HEK293 (cell line): ENCODE measurements around the gene MCM3AP.

Experiments
- CTCF ChIA-PET: fragments of 350-600 bp; formaldehyde crosslinking; extraction: SDS; loops from one replicate; lab custom pipeline; 2021; ENCODE audit warnings: antibody characterized with exemption; lab: Yijun Ruan, JAX
- POLR2A ChIA-PET: fragments of 300-600 bp; formaldehyde crosslinking; extraction: SDS; loops from one replicate; lab custom pipeline; 2020; ENCODE audit warnings: antibody characterized with exemption, inconsistent platforms; lab: Yijun Ruan, JAX
- H3K27ac ChIP-seq: fragments of 200-500 bp; sonication (Bioruptor generic); 2 replicates; pipeline ENCODE4 v1.5.1; 2014; ENCODE audit warnings: low read depth, low read length, control low read depth, inconsistent platforms; ENCODE audit errors: extremely low read depth
- H3K36me3 ChIP-seq, 2 experiments: fragments of 200-500 bp in 1 of 2; sonication (Bioruptor generic) in 1 of 2; 1 replicate in 1 of 2; 2 replicates in 1 of 2; pipeline ENCODE4 v1.5.1; 2014 to 2017; ENCODE audit warnings: inconsistent platforms in 2 of 2, low read length in 2 of 2; ENCODE audit not compliant: control insufficient read depth in 2 of 2, insufficient read depth in 1 of 2
- H3K4me1 ChIP-seq: fragments of 200-500 bp; sonication (Bioruptor generic); 2 replicates; pipeline ENCODE4 v1.5.1; 2014; ENCODE audit warnings: mild to moderate bottlenecking, low read length, inconsistent platforms; ENCODE audit not compliant: control insufficient read depth, insufficient read depth
- H3K4me3 ChIP-seq: 2 replicates; pipeline ENCODE4 v1.5.1; 2011; ENCODE audit warnings: low read depth, mild to moderate bottlenecking, control low read depth, low read length, moderate library complexity
- H3K9me3 ChIP-seq: fragments of 200-500 bp; sonication (Bioruptor generic); 2 replicates; pipeline ENCODE4 v1.5.1; 2014; ENCODE audit warnings: low read depth, low read length, inconsistent platforms; ENCODE audit not compliant: control insufficient read depth, insufficient read depth
- KLF16 ChIP-seq: fragments of 450-650 bp; formaldehyde crosslinking; IDR thresholded peaks from 2 replicates; pipeline ENCODE4 v1.5.1; 2017; ENCODE audit warnings: missing biosample characterization, missing genetic modification characterization
- MYNN ChIP-seq: fragments of 450-650 bp; formaldehyde crosslinking; IDR thresholded peaks from 2 replicates; pipeline ENCODE4 v1.5.1; 2016; ENCODE audit warnings: missing biosample characterization, missing genetic modification characterization, borderline replicate concordance
- REPIN1 ChIP-seq: fragments of 450-650 bp; formaldehyde crosslinking; IDR thresholded peaks from 2 replicates; pipeline ENCODE4 v1.5.1; 2017; ENCODE audit warnings: missing biosample characterization, missing genetic modification characterization, low read depth
- SP7 ChIP-seq: fragments of 450-650 bp; formaldehyde crosslinking; IDR thresholded peaks from 2 replicates; pipeline ENCODE4 v1.5.1; 2016; ENCODE audit warnings: missing biosample characterization, missing genetic modification characterization
- YY2 ChIP-seq: fragments of 450-650 bp; formaldehyde crosslinking; IDR thresholded peaks from 2 replicates; pipeline ENCODE4 v1.5.1; 2016; ENCODE audit warnings: missing biosample characterization, missing genetic modification characterization
- ZBTB17 ChIP-seq: fragments of 450-650 bp; formaldehyde crosslinking; IDR thresholded peaks from 2 replicates; pipeline ENCODE4 v1.5.1; 2016; ENCODE audit warnings: missing biosample characterization, missing genetic modification characterization
- ZBTB7A ChIP-seq: fragments of 450-650 bp; formaldehyde crosslinking; IDR thresholded peaks from 2 replicates; pipeline ENCODE4 v1.5.1; 2016; ENCODE audit warnings: low read depth, missing biosample characterization, missing genetic modification characterization
- ZFHX2 ChIP-seq: fragments of 450-650 bp; formaldehyde crosslinking; conservative IDR thresholded peaks from 2 replicates; pipeline ENCODE4 v1.5.1; 2016; ENCODE audit warnings: missing biosample characterization, missing genetic modification characterization
- ZIC2 ChIP-seq: fragments of 450-650 bp; formaldehyde crosslinking; IDR thresholded peaks from 2 replicates; pipeline ENCODE4 v1.5.1; 2016; ENCODE audit warnings: missing biosample characterization, missing genetic modification characterization
- ZNF184 ChIP-seq: fragments of 450-650 bp; IDR thresholded peaks from 2 replicates; pipeline ENCODE4 v1.5.1; 2018; ENCODE audit warnings: missing biosample characterization, mild to moderate bottlenecking, missing genetic modification characterization
- ZNF19 ChIP-seq: fragments of 450-650 bp; formaldehyde crosslinking; IDR thresholded peaks from 2 replicates; pipeline ENCODE4; 2016; ENCODE audit warnings: missing biosample characterization, missing genetic modification characterization, low read depth
- ZNF239 ChIP-seq: fragments of 450-650 bp; formaldehyde crosslinking; IDR thresholded peaks from 2 replicates; pipeline ENCODE4 v1.5.1; 2016; ENCODE audit warnings: missing biosample characterization, missing genetic modification characterization
- ZNF311 ChIP-seq: fragments of 450-650 bp; formaldehyde crosslinking; IDR thresholded peaks from 2 replicates; pipeline ENCODE4 v1.5.1; 2017; ENCODE audit warnings: missing biosample characterization, missing genetic modification characterization, borderline replicate concordance
- ZNF341 ChIP-seq: fragments of 450-650 bp; formaldehyde crosslinking; IDR thresholded peaks from 2 replicates; pipeline ENCODE4; 2016; ENCODE audit warnings: low read depth, missing biosample characterization, missing genetic modification characterization
- ZNF473 ChIP-seq: fragments of 450-650 bp; formaldehyde crosslinking; IDR thresholded peaks from 2 replicates; pipeline ENCODE4 v1.5.1; 2017; ENCODE audit warnings: missing biosample characterization, missing genetic modification characterization
- ZNF501 ChIP-seq: fragments of 450-650 bp; formaldehyde crosslinking; IDR thresholded peaks from 2 replicates; pipeline ENCODE4 v1.5.1; 2016; ENCODE audit warnings: missing biosample characterization, missing genetic modification characterization
- ZNF555 ChIP-seq: fragments of 450-650 bp; formaldehyde crosslinking; conservative IDR thresholded peaks from 2 replicates; pipeline ENCODE4 v1.5.1; 2017; ENCODE audit warnings: missing biosample characterization, mild to moderate bottlenecking, missing genetic modification characterization, inconsistent platforms
- ZNF623 ChIP-seq: fragments of 450-650 bp; formaldehyde crosslinking; IDR thresholded peaks from 2 replicates; pipeline ENCODE4 v1.5.1; 2016; ENCODE audit warnings: missing biosample characterization, missing genetic modification characterization
- ZNF624 ChIP-seq: fragments of 450-650 bp; formaldehyde crosslinking; IDR thresholded peaks from 2 replicates; pipeline ENCODE4 v1.5.1; 2017; ENCODE audit warnings: missing biosample characterization, missing genetic modification characterization
- ZNF658 ChIP-seq: fragments of 450-650 bp; formaldehyde crosslinking; IDR thresholded peaks from 2 replicates; pipeline ENCODE4; 2016; ENCODE audit warnings: missing biosample characterization, missing genetic modification characterization
- ZNF664 ChIP-seq: fragments of 450-650 bp; formaldehyde crosslinking; IDR thresholded peaks from 2 replicates; pipeline ENCODE4 v1.5.1; 2016; ENCODE audit warnings: missing biosample characterization, missing genetic modification characterization
- ZNF677 ChIP-seq: fragments of 450-650 bp; IDR thresholded peaks from 2 replicates; pipeline ENCODE4 v1.5.0; 2018; ENCODE audit warnings: missing biosample characterization, mild to moderate bottlenecking, missing genetic modification characterization, moderate library complexity
- TF ChIP-seq, protein P1 (sequence below): fragments of 450-650 bp; formaldehyde crosslinking; IDR thresholded peaks from 2 replicates; pipeline ENCODE4 v1.5.1; 2016; ENCODE audit warnings: missing biosample characterization, missing genetic modification characterization, borderline replicate concordance
- TF ChIP-seq, protein P2 (sequence below): fragments of 450-650 bp; formaldehyde crosslinking; IDR thresholded peaks from 2 replicates; pipeline ENCODE4 v1.5.1; 2016; ENCODE audit warnings: missing biosample characterization, missing genetic modification characterization
- TF ChIP-seq, protein P3 (sequence below): fragments of 450-650 bp; formaldehyde crosslinking; IDR thresholded peaks from 2 replicates; pipeline ENCODE4 v1.5.1; 2016; ENCODE audit warnings: missing biosample characterization, missing genetic modification characterization, low read depth
- TF ChIP-seq, protein P4 (sequence below): fragments of 450-650 bp; formaldehyde crosslinking; IDR thresholded peaks from 2 replicates; pipeline ENCODE4 v1.5.1; 2017; ENCODE audit warnings: missing biosample characterization, missing genetic modification characterization

MCM3AP gene

GRCh38 chr21:46237474-46237873, 47.9 kb downstream of the MCM3AP start:
- Histone ChIP-seq H3K27ac (no peak overlapping the region), H3K4me1 (no peaks in the 10 kb centered on the region), H3K36me3 (peaks cover 65 to 87% of the 10 kb centered on the region in 2 experiments), H3K4me3 (no peak overlapping the region), H3K9me3 (no peaks in the 10 kb centered on the region)
- ChIA-PET POLR2A (no interaction called here), CTCF (interaction anchor here (0.6 kb wide), 2 partner anchors 89 to 357 kb away, joined by 3 read pairs; no protein-coding TSS in a partner anchor)
- TF ChIP-seq, protein P1, sequence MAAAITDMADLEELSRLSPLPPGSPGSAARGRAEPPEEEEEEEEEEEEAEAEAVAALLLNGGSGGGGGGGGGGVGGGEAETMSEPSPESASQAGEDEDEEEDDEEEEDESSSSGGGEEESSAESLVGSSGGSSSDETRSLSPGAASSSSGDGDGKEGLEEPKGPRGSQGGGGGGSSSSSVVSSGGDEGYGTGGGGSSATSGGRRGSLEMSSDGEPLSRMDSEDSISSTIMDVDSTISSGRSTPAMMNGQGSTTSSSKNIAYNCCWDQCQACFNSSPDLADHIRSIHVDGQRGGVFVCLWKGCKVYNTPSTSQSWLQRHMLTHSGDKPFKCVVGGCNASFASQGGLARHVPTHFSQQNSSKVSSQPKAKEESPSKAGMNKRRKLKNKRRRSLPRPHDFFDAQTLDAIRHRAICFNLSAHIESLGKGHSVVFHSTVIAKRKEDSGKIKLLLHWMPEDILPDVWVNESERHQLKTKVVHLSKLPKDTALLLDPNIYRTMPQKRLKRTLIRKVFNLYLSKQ (tag by site-specific recombination): no peak
- TF ChIP-seq ZBTB17 (tag by site-specific recombination) (no peak), KLF16 (tag by site-specific recombination) (no peak), ZNF658 (tag by site-specific recombination) (no peak), ZNF623 (no peak), ZNF311 (tag by site-specific recombination) (no peak), ZNF184 (tag by site-specific recombination) (no peak), ZNF19 (tag by site-specific recombination) (no peak), ZBTB7A (tag by site-specific recombination) (no peak), YY2 (no peak), ZNF341 (tag by site-specific recombination) (no peak), ZNF624 (tag by site-specific recombination) (no peak), ZIC2 (tag by site-specific recombination) (no peak), ZNF473 (tag by site-specific recombination) (no peak)
- TF ChIP-seq, protein P2, sequence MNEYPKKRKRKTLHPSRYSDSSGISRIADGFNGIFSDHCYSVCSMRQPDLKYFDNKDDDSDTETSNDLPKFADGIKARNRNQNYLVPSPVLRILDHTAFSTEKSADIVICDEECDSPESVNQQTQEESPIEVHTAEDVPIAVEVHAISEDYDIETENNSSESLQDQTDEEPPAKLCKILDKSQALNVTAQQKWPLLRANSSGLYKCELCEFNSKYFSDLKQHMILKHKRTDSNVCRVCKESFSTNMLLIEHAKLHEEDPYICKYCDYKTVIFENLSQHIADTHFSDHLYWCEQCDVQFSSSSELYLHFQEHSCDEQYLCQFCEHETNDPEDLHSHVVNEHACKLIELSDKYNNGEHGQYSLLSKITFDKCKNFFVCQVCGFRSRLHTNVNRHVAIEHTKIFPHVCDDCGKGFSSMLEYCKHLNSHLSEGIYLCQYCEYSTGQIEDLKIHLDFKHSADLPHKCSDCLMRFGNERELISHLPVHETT (tag by site-specific recombination): no peak
- TF ChIP-seq, protein P3, sequence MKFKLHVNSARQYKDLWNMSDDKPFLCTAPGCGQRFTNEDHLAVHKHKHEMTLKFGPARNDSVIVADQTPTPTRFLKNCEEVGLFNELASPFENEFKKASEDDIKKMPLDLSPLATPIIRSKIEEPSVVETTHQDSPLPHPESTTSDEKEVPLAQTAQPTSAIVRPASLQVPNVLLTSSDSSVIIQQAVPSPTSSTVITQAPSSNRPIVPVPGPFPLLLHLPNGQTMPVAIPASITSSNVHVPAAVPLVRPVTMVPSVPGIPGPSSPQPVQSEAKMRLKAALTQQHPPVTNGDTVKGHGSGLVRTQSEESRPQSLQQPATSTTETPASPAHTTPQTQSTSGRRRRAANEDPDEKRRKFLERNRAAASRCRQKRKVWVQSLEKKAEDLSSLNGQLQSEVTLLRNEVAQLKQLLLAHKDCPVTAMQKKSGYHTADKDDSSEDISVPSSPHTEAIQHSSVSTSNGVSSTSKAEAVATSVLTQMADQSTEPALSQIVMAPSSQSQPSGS (tag by site-specific recombination): no peak

DNA sequence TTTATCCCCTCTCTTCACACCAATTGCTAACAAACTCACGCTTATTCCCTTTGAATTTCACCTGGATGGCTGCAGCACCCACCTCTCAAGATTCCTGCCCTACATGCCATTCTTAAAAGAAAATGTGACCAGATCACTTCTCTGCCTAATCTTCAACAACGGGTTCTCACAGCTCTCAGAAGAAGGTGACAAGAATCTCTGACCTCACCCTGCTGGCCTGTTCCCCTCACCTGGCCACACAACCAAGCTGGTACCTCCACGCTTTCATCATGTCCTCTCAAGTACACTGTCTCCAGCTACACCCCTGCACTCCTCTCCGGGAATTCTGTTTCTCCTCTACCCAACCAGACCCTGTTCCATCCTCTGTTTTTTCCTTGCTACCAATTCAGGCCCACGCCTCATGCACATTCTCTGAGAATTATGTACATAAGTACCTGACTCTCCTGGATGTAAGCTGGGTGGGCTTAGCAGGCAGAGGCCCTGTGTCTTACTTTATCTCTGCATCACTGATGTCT, 50.9 kb downstream of the MCM3AP start:
- no peak overlapping the region for H3K4me3 ChIP-seq
- no peak overlapping the region for H3K27ac ChIP-seq
- ChIA-PET CTCF (interaction anchor here (0.6 to 3.6 kb wide), 3 partner anchors 9 to 91 kb away, joined by 3 to 13 read pairs (median 3); no protein-coding TSS in a partner anchor), POLR2A (interaction anchor here (1.5 kb wide), 1 partner anchor 18 kb away, joined by 4 read pairs; no protein-coding TSS in a partner anchor)
- no peaks in the 10 kb centered on the region for H3K9me3 ChIP-seq
- H3K4me1 ChIP-seq: no peaks in the 10 kb centered on the region
- H3K36me3 ChIP-seq: peaks cover 49 to 76% of the 10 kb centered on the region in 2 experiments
- TF ChIP-seq REPIN1 (no peak), KLF16 (tag by site-specific recombination) (no peak), MYNN (no peak), ZNF664 (no peak), ZNF501 (tag by site-specific recombination) (no peak), ZNF677 (tag by site-specific recombination) (no peak), ZNF239 (tag by site-specific recombination) (no peak), SP7 (no peak), ZFHX2 (no peak), ZNF555 (no peak)
- TF ChIP-seq, protein P4, sequence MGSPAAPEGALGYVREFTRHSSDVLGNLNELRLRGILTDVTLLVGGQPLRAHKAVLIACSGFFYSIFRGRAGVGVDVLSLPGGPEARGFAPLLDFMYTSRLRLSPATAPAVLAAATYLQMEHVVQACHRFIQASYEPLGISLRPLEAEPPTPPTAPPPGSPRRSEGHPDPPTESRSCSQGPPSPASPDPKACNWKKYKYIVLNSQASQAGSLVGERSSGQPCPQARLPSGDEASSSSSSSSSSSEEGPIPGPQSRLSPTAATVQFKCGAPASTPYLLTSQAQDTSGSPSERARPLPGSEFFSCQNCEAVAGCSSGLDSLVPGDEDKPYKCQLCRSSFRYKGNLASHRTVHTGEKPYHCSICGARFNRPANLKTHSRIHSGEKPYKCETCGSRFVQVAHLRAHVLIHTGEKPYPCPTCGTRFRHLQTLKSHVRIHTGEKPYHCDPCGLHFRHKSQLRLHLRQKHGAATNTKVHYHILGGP (tag by site-specific recombination): no peak
